ENCODE data around the gene ZNF273. TPM values are rescaled to one million over a fixed set of nuclear protein-coding genes. Genes with fewer than 3 reads are reported as not detected.
"Not testable (repeated sequence)": the region's sequence is repeated elsewhere in the genome, so short reads cannot be mapped to it uniquely, and the experiment has no call there.

Gene ZNF273
- total RNA-seq (1 to 10 TPM; 5.9 to 6.7 TPM), total RNA-seq (10.9 to 13.2 reads per million in 2 donors)

GRCh38 chr7:64902806-64903721 lies at the start of gene ZNF273:
ZNF273 (plus strand) TSS chr7:64903273; CDS start chr7:64903318, 45 bp downstream.
- Mint-ChIP-seq H3K4me1 (peaks cover 21% of the 10 kb centered on the region), H3K27me3 (no peaks in the 10 kb centered on the region), H3K4me3 (peak within 1 kb of the TSS; percentile 95), H3K36me3 (ENCODE audit: low read depth) (no peaks in the 10 kb centered on the region), H3K27ac (peak within 1 kb of the TSS; percentile 95)
- DNase-seq, result peak; percentile 68 to 82 (median 82)
- peak; percentile 100 for ATAC-seq
- H3K9me3 ChIP-seq (ENCODE audit: control insufficient read depth, low read length, poor library complexity, severe bottlenecking), result no peaks in the 10 kb centered on the region

GRCh38 chr7:64853679-64854078 lies 49.4 kb upstream of the ZNF273 start:
- Mint-ChIP-seq H3K4me1 (no peaks in the 10 kb centered on the region), H3K4me3 (no peak overlapping the region), H3K27me3 (no peaks in the 10 kb centered on the region), H3K27ac (no peak overlapping the region), H3K36me3 (ENCODE audit: low read depth) (no peaks in the 10 kb centered on the region)
- no peaks in the 10 kb centered on the region for H3K9me3 ChIP-seq (ENCODE audit: control insufficient read depth, low read length, poor library complexity, severe bottlenecking)
- DNase-seq (no peak), ATAC-seq (no peak)

- DNase-seq (no peak), ATAC-seq (no peak)
- Mint-ChIP-seq H3K4me3 (no peak overlapping the region), H3K27me3 (no peaks in the 10 kb centered on the region), H3K36me3 (ENCODE audit: low read depth) (no peaks in the 10 kb centered on the region), H3K27ac (no peak overlapping the region), H3K4me1 (no peaks in the 10 kb centered on the region)
- H3K9me3 ChIP-seq (ENCODE audit: control insufficient read depth, low read length, poor library complexity, severe bottlenecking), result no peaks in the 10 kb centered on the region
Measured at GRCh38 chr7:64854969-64855368, 48.1 kb upstream of the ZNF273 start.

GRCh38 chr7:64863021-64863420 lies 40.1 kb upstream of the ZNF273 start:
- ATAC-seq, result no peak
- no peak for DNase-seq
- Mint-ChIP-seq H3K4me3 (no peak overlapping the region), H3K4me1 (no peaks in the 10 kb centered on the region), H3K36me3 (ENCODE audit: low read depth) (no peaks in the 10 kb centered on the region), H3K27ac (no peak overlapping the region), H3K27me3 (peaks cover 5% of the 10 kb centered on the region)
- no peaks in the 10 kb centered on the region for H3K9me3 ChIP-seq (ENCODE audit: control insufficient read depth, low read length, poor library complexity, severe bottlenecking)

GRCh38 chr7:64863530-64863929 lies 39.5 kb upstream of the ZNF273 start:
- not testable (repeated sequence) for H3K27ac Mint-ChIP-seq, H3K4me1 Mint-ChIP-seq, H3K4me3 Mint-ChIP-seq

GRCh38 chr7:64863969-64864368 lies 39.1 kb upstream of the ZNF273 start:
- ATAC-seq (no peak), DNase-seq (no peak)
- Mint-ChIP-seq H3K27me3 (peaks cover 5% of the 10 kb centered on the region), H3K36me3 (ENCODE audit: low read depth) (no peaks in the 10 kb centered on the region), H3K4me1 (no peaks in the 10 kb centered on the region), H3K4me3 (no peak overlapping the region), H3K27ac (no peak overlapping the region)
- H3K9me3 ChIP-seq (ENCODE audit: control insufficient read depth, low read length, poor library complexity, severe bottlenecking), result no peaks in the 10 kb centered on the region

More at GRCh38 chr7:64863530-64863929, 39.5 kb upstream of the ZNF273 start:
- not testable (repeated sequence) for DNase-seq; H3K9me3 ChIP-seq (ENCODE audit: control insufficient read depth, low read length, poor library complexity, severe bottlenecking); H3K27me3 Mint-ChIP-seq; ATAC-seq; H3K36me3 Mint-ChIP-seq (ENCODE audit: low read depth)

- Mint-ChIP-seq H3K27ac (no peak overlapping the region), H3K27me3 (peaks cover 24% of the 10 kb centered on the region), H3K4me3 (no peak overlapping the region), H3K36me3 (ENCODE audit: low read depth) (no peaks in the 10 kb centered on the region), H3K4me1 (no peaks in the 10 kb centered on the region)
- no peaks in the 10 kb centered on the region for H3K9me3 ChIP-seq (ENCODE audit: control insufficient read depth, low read length, poor library complexity, severe bottlenecking)
- ATAC-seq (no peak), DNase-seq (no peak)
Measured at GRCh38 chr7:64867863-64868440, 35.1 kb upstream of the ZNF273 start.

- no peak for DNase-seq
- Mint-ChIP-seq H3K4me3 (no peak overlapping the region), H3K36me3 (ENCODE audit: low read depth) (no peaks in the 10 kb centered on the region), H3K27me3 (peaks cover 27% of the 10 kb centered on the region), H3K4me1 (no peaks in the 10 kb centered on the region), H3K27ac (no peak overlapping the region)
- H3K9me3 ChIP-seq (ENCODE audit: control insufficient read depth, low read length, poor library complexity, severe bottlenecking), result no peaks in the 10 kb centered on the region
- no peak for ATAC-seq
Measured at GRCh38 chr7:64868499-64868898, 34.6 kb upstream of the ZNF273 start.

- no peak for ATAC-seq
- H3K36me3 Mint-ChIP-seq (ENCODE audit: low read depth), result no peaks in the 10 kb centered on the region
- H3K9me3 ChIP-seq (ENCODE audit: control insufficient read depth, low read length, poor library complexity, severe bottlenecking), result no peaks in the 10 kb centered on the region
- DNase-seq, result no peak
- peaks cover 33% of the 10 kb centered on the region for H3K27me3 Mint-ChIP-seq
- no peaks in the 10 kb centered on the region for H3K4me1 Mint-ChIP-seq
- H3K4me3 Mint-ChIP-seq, result no peak overlapping the region
- H3K27ac Mint-ChIP-seq, result no peak overlapping the region
Measured at GRCh38 chr7:64869121-64869725, 33.9 kb upstream of the ZNF273 start.

GRCh38 chr7:64869912-64870562 lies 33.0 kb upstream of the ZNF273 start:
- Mint-ChIP-seq H3K36me3 (ENCODE audit: low read depth) (no peaks in the 10 kb centered on the region), H3K4me1 (no peaks in the 10 kb centered on the region), H3K4me3 (no peak overlapping the region), H3K27ac (no peak overlapping the region), H3K27me3 (peaks cover 33% of the 10 kb centered on the region)
- ATAC-seq (no peak), DNase-seq (no peak)
- H3K9me3 ChIP-seq (ENCODE audit: control insufficient read depth, low read length, poor library complexity, severe bottlenecking), result no peaks in the 10 kb centered on the region

- no peaks in the 10 kb centered on the region for H3K9me3 ChIP-seq (ENCODE audit: control insufficient read depth, low read length, poor library complexity, severe bottlenecking)
- DNase-seq, result no peak
- no peaks in the 10 kb centered on the region for H3K4me1 Mint-ChIP-seq
- no peak overlapping the region for H3K4me3 Mint-ChIP-seq
- peaks cover 33% of the 10 kb centered on the region for H3K27me3 Mint-ChIP-seq
- H3K27ac Mint-ChIP-seq, result no peak overlapping the region
- no peak for ATAC-seq
- H3K36me3 Mint-ChIP-seq (ENCODE audit: low read depth), result no peaks in the 10 kb centered on the region
Measured at GRCh38 chr7:64870656-64871055, 32.4 kb upstream of the ZNF273 start.

GRCh38 chr7:64871761-64872160 lies 31.3 kb upstream of the ZNF273 start:
- H3K9me3 ChIP-seq (ENCODE audit: control insufficient read depth, low read length, poor library complexity, severe bottlenecking), result no peaks in the 10 kb centered on the region
- H3K4me1 Mint-ChIP-seq, result no peaks in the 10 kb centered on the region
- H3K36me3 Mint-ChIP-seq (ENCODE audit: low read depth), result no peaks in the 10 kb centered on the region
- DNase-seq (no peak), ATAC-seq (no peak)
- H3K4me3 Mint-ChIP-seq, result no peak overlapping the region
- H3K27me3 Mint-ChIP-seq, result peaks cover 38% of the 10 kb centered on the region
- no peak overlapping the region for H3K27ac Mint-ChIP-seq

Data from T-helper 17 cell (primary cell).